H1 (cell line): ENCODE data around the gene SPINK9. TPM values are rescaled to one million over a fixed set of nuclear protein-coding genes. Genes with fewer than 3 reads are reported as not detected.

ENCODE experiments used
- CTCF ChIA-PET: fragments of 300-600 bp; sonication (Branson Sonifier 250); formaldehyde crosslinking; loops from one replicate; lab custom pipeline; 2021; ENCODE audit not compliant: partially characterized antibody; lab: Charles Lee
- POLR2A ChIA-PET: fragments of 300-600 bp; sonication (Branson Sonifier 250); formaldehyde crosslinking; loops from one replicate; lab custom pipeline; 2021; ENCODE audit warnings: inconsistent platforms; ENCODE audit not compliant: partially characterized antibody; lab: Charles Lee
- DNase-seq, 2 experiments: peaks; one replicate each; pipeline versions ENCODE4 v3.0.0 to v3.0.0-alpha.2; 2010 to 2022; ENCODE audit warnings: low spot score in 2 of 2, low read depth in 1 of 2, mixed read lengths in 1 of 2
- FAIRE-seq: peaks from 2 replicates; lab custom pipeline; 2011; peaks lifted over from hg19 to GRCh38; lab: Jason Lieb, UNC
- H2AFZ ChIP-seq: 2 replicates; pipeline ENCODE4 v1.8.1; 2012; ENCODE audit warnings: low read length, inconsistent platforms
- H2AK5ac ChIP-seq: 2 replicates; pipeline ENCODE4 v1.6.1; 2013; ENCODE audit warnings: low read depth, low read length
- H2BK120ac ChIP-seq: replicated peaks from 2 replicates; pipeline ENCODE3; 2013; ENCODE audit warnings: low read depth, low read length, inconsistent platforms
- H2BK12ac ChIP-seq: 2 replicates; pipeline ENCODE4 v1.6.1; 2013; ENCODE audit warnings: low read depth, low read length
- H2BK15ac ChIP-seq: 2 replicates; pipeline ENCODE4 v1.6.1; 2013; ENCODE audit warnings: low read length
- H2BK20ac ChIP-seq: 2 replicates; pipeline ENCODE4 v1.6.1; 2013; ENCODE audit warnings: low read length
- H2BK5ac ChIP-seq: 2 replicates; pipeline ENCODE4 v1.6.1; 2013; ENCODE audit warnings: low read depth, low read length
- H3K14ac ChIP-seq: 2 replicates; pipeline ENCODE4 v1.6.1; 2013; ENCODE audit warnings: inconsistent platforms; ENCODE audit not compliant: insufficient read length
- H3K18ac ChIP-seq: 2 replicates; pipeline ENCODE4 v1.6.1; 2013; ENCODE audit warnings: low read length; ENCODE audit errors: extremely low read depth
- H3K23ac ChIP-seq: 2 replicates; pipeline ENCODE4 v1.6.1; 2013; ENCODE audit warnings: inconsistent platforms; ENCODE audit not compliant: insufficient read length
- H3K23me2 ChIP-seq: 2 replicates; pipeline ENCODE4 v1.6.1; 2013; ENCODE audit warnings: low read depth, low read length
- H3K27ac ChIP-seq: 2 replicates; pipeline ENCODE4 v1.6.1; 2011; ENCODE audit warnings: low read depth, low read length, inconsistent platforms
- H3K27me3 ChIP-seq, 4 experiments: replicated peaks in 1 of 4; 1 replicate in 1 of 4; 2 replicates in 3 of 4; pipeline versions ENCODE4 v1.6.1 to v1.8.1; 2011 to 2013; ENCODE audit warnings: low read length in 3 of 4, mild to moderate bottlenecking in 3 of 4, inconsistent platforms in 2 of 4, mixed read lengths in 2 of 4, moderate library complexity in 1 of 4; ENCODE audit not compliant: control insufficient read depth in 3 of 4, insufficient read depth in 3 of 4; ENCODE audit errors: extremely low read depth in 1 of 4
- H3K36me3 ChIP-seq, 4 experiments: 2 replicates each; pipeline versions ENCODE4 v1.6.1 to v1.8.1; 2011 to 2013; ENCODE audit warnings: mild to moderate bottlenecking in 4 of 4, low read length in 3 of 4, moderate library complexity in 2 of 4, control low read depth in 1 of 4, inconsistent platforms in 1 of 4; ENCODE audit not compliant: insufficient read depth in 4 of 4, control insufficient read depth in 2 of 4
- H3K4ac ChIP-seq: replicated peaks from 2 replicates; pipeline ENCODE3; 2013; ENCODE audit warnings: low read length, low read depth, mixed read lengths, inconsistent platforms; ENCODE audit not compliant: insufficient read length
- H3K4me1 ChIP-seq, 4 experiments: replicated peaks in 1 of 4; 1 replicate in 1 of 4; 2 replicates in 3 of 4; pipeline versions ENCODE4 v1.6.1 to v1.8.1; 2011 to 2013; ENCODE audit warnings: low read length in 3 of 4, inconsistent platforms in 2 of 4, mixed read lengths in 1 of 4; ENCODE audit not compliant: insufficient read depth in 4 of 4, control insufficient read depth in 3 of 4
- H3K4me2 ChIP-seq, 2 experiments: 2 replicates each; pipeline versions ENCODE4 v1.6.1 to v1.8.1; 2011 to 2013; ENCODE audit warnings: low read depth in 2 of 2, low read length in 2 of 2, control low read depth in 1 of 2, inconsistent platforms in 1 of 2, mild to moderate bottlenecking in 1 of 2; ENCODE audit not compliant: insufficient read depth in 1 of 2
- H3K4me3 ChIP-seq, 4 experiments: fragments of 200-600, 300-600 bp in 1 of 4; sonication (generic), shearing (Covaris generic), sonication (Bioruptor Twin) in 1 of 4; 2 replicates each; pipeline versions ENCODE4 v1.5.1 to v1.8.1; 2011 to 2016; ENCODE audit warnings: low read length in 4 of 4, low read depth in 3 of 4, control low read depth in 2 of 4, inconsistent platforms in 2 of 4, mild to moderate bottlenecking in 2 of 4, mixed read lengths in 1 of 4, moderate library complexity in 1 of 4; ENCODE audit not compliant: insufficient read depth in 2 of 4; ENCODE audit errors: extremely low read depth in 1 of 4
- H3K56ac ChIP-seq: replicated peaks from 2 replicates; pipeline ENCODE3; 2013; ENCODE audit warnings: low read depth, mild to moderate bottlenecking, mixed read lengths, low read length, inconsistent platforms; ENCODE audit not compliant: insufficient read length
- H3K79me1 ChIP-seq: 2 replicates; pipeline ENCODE4 v1.6.1; 2013; ENCODE audit warnings: low read depth, low read length, control low read depth
- H3K79me2 ChIP-seq, 2 experiments: 2 replicates each; pipeline versions ENCODE4 v1.6.1 to v1.8.1; 2012 to 2013; ENCODE audit warnings: low read length in 2 of 2, mild to moderate bottlenecking in 2 of 2, inconsistent platforms in 1 of 2; ENCODE audit not compliant: insufficient read depth in 2 of 2, control insufficient read depth in 1 of 2
- H3K9ac ChIP-seq, 4 experiments: replicated peaks in 1 of 4; 1 replicate in 1 of 4; 2 replicates in 3 of 4; pipeline versions ENCODE4 v1.6.1 to v1.8.1; 2011 to 2013; ENCODE audit warnings: low read depth in 3 of 4, low read length in 3 of 4, control low read depth in 2 of 4, mild to moderate bottlenecking in 2 of 4, moderate library complexity in 2 of 4, inconsistent platforms in 1 of 4; ENCODE audit errors: extremely low read depth in 1 of 4
- H3K9me3 ChIP-seq, 2 experiments: 2 replicates each; pipeline versions ENCODE4 v1.6.1 to v1.8.1; 2012 to 2013; ENCODE audit warnings: mild to moderate bottlenecking in 2 of 2, moderate library complexity in 2 of 2, control low read depth in 1 of 2, inconsistent platforms in 1 of 2, low read depth in 1 of 2, low read length in 1 of 2, mixed read lengths in 1 of 2; ENCODE audit not compliant: insufficient read depth in 2 of 2
- H4K20me1 ChIP-seq, 2 experiments: replicated peaks in 1 of 2; 2 replicates each; pipeline versions ENCODE3 to v1.8.1; 2011 to 2013; ENCODE audit warnings: inconsistent platforms in 2 of 2, low read length in 2 of 2, mild to moderate bottlenecking in 1 of 2; ENCODE audit not compliant: insufficient read depth in 2 of 2, control insufficient read depth in 1 of 2
- H4K5ac ChIP-seq: 2 replicates; pipeline ENCODE4 v1.6.1; 2013; ENCODE audit warnings: low read length, low read depth, mixed read lengths, inconsistent platforms; ENCODE audit not compliant: insufficient read length
- H4K8ac ChIP-seq: 2 replicates; pipeline ENCODE4 v1.8.0; 2013; ENCODE audit warnings: mild to moderate bottlenecking, moderate library complexity, low read length, inconsistent platforms; ENCODE audit not compliant: insufficient read depth; ENCODE audit errors: extremely low read depth
- H4K91ac ChIP-seq: replicated peaks from 2 replicates; pipeline ENCODE3; 2013; ENCODE audit warnings: low read length, mixed read lengths, inconsistent platforms; ENCODE audit not compliant: insufficient read length
- CHD1 ChIP-seq: IDR thresholded peaks from 2 replicates; pipeline ENCODE4 v1.6.1; 2012; ENCODE audit warnings: low read depth, low read length, improper control_type of control experiment
- CREB1 ChIP-seq: IDR thresholded peaks from 2 replicates; pipeline ENCODE4 v1.6.1; 2012; ENCODE audit warnings: inconsistent platforms
- EP300 ChIP-seq, 2 experiments: IDR thresholded peaks; 1 replicate in 1 of 2; 2 replicates in 1 of 2; pipeline ENCODE4 v1.6.1; 2011 to 2012; ENCODE audit warnings: low read depth in 2 of 2, low read length in 2 of 2, mild to moderate bottlenecking in 2 of 2, borderline replicate concordance in 1 of 2, inconsistent platforms in 1 of 2, moderate library complexity in 1 of 2
- JUN ChIP-seq: IDR thresholded peaks from 2 replicates; pipeline ENCODE4 v1.6.1; 2011; ENCODE audit warnings: low read depth, mild to moderate bottlenecking, improper control_type of control experiment, low read length
- JUND ChIP-seq: IDR thresholded peaks from 2 replicates; pipeline ENCODE4 v1.6.1; 2011; ENCODE audit warnings: mild to moderate bottlenecking, improper control_type of control experiment, low read length
- NRF1 ChIP-seq: IDR thresholded peaks from 2 replicates; pipeline ENCODE4 v1.6.1; 2011; ENCODE audit warnings: mild to moderate bottlenecking, low read depth, low read length, improper control_type of control experiment
- RBBP5 ChIP-seq: IDR thresholded peaks from 2 replicates; pipeline ENCODE4 v1.7.1; 2012; ENCODE audit warnings: low read depth, mild to moderate bottlenecking, inconsistent platforms, low read length, moderate library complexity, borderline replicate concordance
- RNF2 ChIP-seq: fragments of 200-900, 300-1000 bp; sonication (generic); IDR thresholded peaks from 2 replicates; pipeline ENCODE4 v1.7.1; 2016; ENCODE audit warnings: borderline replicate concordance, low read depth, mild to moderate bottlenecking, antibody characterized with exemption, low read length; ENCODE audit not compliant: poor library complexity, severe bottlenecking; ENCODE audit errors: missing control alignments
- SIX5 ChIP-seq: IDR thresholded peaks from 2 replicates; pipeline ENCODE4 v1.6.1; 2011; ENCODE audit warnings: mild to moderate bottlenecking, low read depth, low read length
- SP1 ChIP-seq: IDR thresholded peaks from 2 replicates; pipeline ENCODE4 v1.6.1; 2011; ENCODE audit warnings: low read depth, low read length
- TAF1 ChIP-seq: IDR thresholded peaks from 2 replicates; pipeline ENCODE4 v1.6.1; 2011; ENCODE audit warnings: mild to moderate bottlenecking, low read depth, low read length
- TBP ChIP-seq: IDR thresholded peaks from 2 replicates; pipeline ENCODE4 v1.6.1; 2011; ENCODE audit warnings: low read depth, low read length, improper control_type of control experiment
- TEAD4 ChIP-seq: IDR thresholded peaks from 2 replicates; pipeline ENCODE4 v1.6.1; 2012; ENCODE audit warnings: low read depth, low read length, inconsistent platforms, mixed read lengths
- YY1 ChIP-seq: IDR thresholded peaks from 2 replicates; pipeline ENCODE4 v1.6.1; 2011; ENCODE audit warnings: low read depth, mild to moderate bottlenecking, low read length
- ZNF274 ChIP-seq: IDR thresholded peaks from 2 replicates; pipeline ENCODE4 v1.7.0; 2012; ENCODE audit warnings: low read length, borderline replicate concordance; ENCODE audit errors: extremely low read depth
- WGBS, 2 experiments: shearing (Covaris generic) in 1 of 2; methylation state at CpG; one replicate each; pipeline versions ENCODE4 v1.1.6 to v1.1.7; 2013 to 2015; ENCODE audit warnings: low lambda C conversion rate in 2 of 2, mixed read lengths in 2 of 2, inconsistent platforms in 1 of 2, low coverage in 1 of 2, missing lambda C conversion rate in 1 of 2; ENCODE audit not compliant: insufficient replicate concordance in 2 of 2, insufficient coverage in 1 of 2, insufficient read length in 1 of 2; ENCODE audit errors: extremely low coverage in 1 of 2, missing lambda C conversion rate in 1 of 2; 5-methylcytosine and 5-hydroxymethylcytosine counted together
- polyA plus RNA-seq, 7 experiments: library from polyadenylated mRNA; depleted of rRNA in 3 of 7; stranded (reverse) in 5 of 7; unstranded in 2 of 7; fragments of >200 nt in 5 of 7; fragments of 200-250 nt in 2 of 7; gene quantifications; 1 replicate in 5 of 7; 2 replicates in 1 of 7; 4 replicates in 1 of 7; pipeline versions ENCODE4 v1.2.1 to v1.2.3, GENCODE V29; 2011 to 2013; ENCODE audit warnings: missing spikeins in 2 of 7, mixed read lengths in 2 of 7
- total RNA-seq: library from RNA; stranded (reverse); fragmentation: NEBNext Ultra II Directional; extraction: Animal tissue kit (Norgen Biotek cat#: 25700); gene quantifications from 2 replicates; pipeline ENCODE4 v1.2.1, GENCODE V29; 2021

The SPINK9 gene
- total and polyA plus RNA-seq, 2 of the 8 experiments (the other 6 are each of a cell fraction or from before 2014, with no cell fraction given): not detected

DNA sequence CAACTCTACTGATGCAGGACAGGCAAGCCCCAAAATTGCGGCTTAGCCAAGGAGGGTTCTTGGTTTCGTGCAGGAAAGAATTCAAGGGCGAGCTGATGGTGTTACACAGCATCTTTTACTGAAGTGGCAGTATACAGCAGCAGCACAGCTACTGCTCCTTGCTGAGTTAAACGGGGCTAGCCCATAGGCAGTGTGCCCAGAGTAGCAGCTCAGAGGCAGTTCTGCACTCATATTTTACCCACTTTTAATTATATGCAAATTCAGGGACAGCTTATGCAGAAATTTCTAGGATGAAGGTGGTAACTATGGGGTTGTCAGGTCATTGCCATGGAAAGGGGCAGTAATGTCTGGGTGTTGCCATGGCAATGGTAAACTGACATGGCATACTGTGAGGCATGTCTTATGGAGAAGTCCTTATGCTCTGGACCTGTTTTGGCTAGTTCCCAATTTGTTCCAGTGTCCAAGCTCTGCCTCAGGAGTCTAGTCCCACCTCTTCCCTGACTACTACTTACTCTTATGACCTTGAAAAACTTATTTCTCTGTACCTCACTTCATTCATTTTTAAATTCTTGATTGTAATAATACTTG lies 2.0 kb upstream of the SPINK9 start:
- ChIA-PET POLR2A (no interaction called here), CTCF (no interaction called here)
- H3K4me1 ChIP-seq: no peaks in the 10 kb centered on the region
- no peaks in the 10 kb centered on the region for H3K79me1 ChIP-seq
- H3K36me3 ChIP-seq: no peaks in the 10 kb centered on the region
- 78% methylated on average over 4 of the region's 4 CpGs; no CpG with 5 or more reads in 1 of the 2 experiments for WGBS, 2 experiments
- no peak overlapping the region for H3K4me3 ChIP-seq
- FAIRE-seq (no peak), DNase-seq (no peak)
- no peak overlapping the region for H2BK12ac ChIP-seq
- H3K4ac ChIP-seq: no peak overlapping the region
- H2AFZ ChIP-seq: no peak overlapping the region
- H3K4me2 ChIP-seq: no peak overlapping the region
- H3K56ac ChIP-seq: no peak overlapping the region
- no peak overlapping the region for H2BK5ac ChIP-seq
- no peak overlapping the region for H4K8ac ChIP-seq
- no peak overlapping the region for H3K18ac ChIP-seq
- H3K14ac ChIP-seq: no peak overlapping the region
- no peak overlapping the region for H2AK5ac ChIP-seq
- no peaks in the 10 kb centered on the region for H3K23me2 ChIP-seq
- H4K5ac ChIP-seq: no peak overlapping the region
- H2BK20ac ChIP-seq: no peak overlapping the region
- peaks cover 4 to 5% of the 10 kb centered on the region in 2 experiments; a peak in 3 of 4 replicates for H3K9me3 ChIP-seq
- no peak overlapping the region for H2BK15ac ChIP-seq
- H2BK120ac ChIP-seq: no peak overlapping the region
- H3K79me2 ChIP-seq: no peaks in the 10 kb centered on the region
- H3K23ac ChIP-seq: no peak overlapping the region
- no peak overlapping the region for H3K27ac ChIP-seq
- no peaks in the 10 kb centered on the region for H3K27me3 ChIP-seq
- H3K9ac ChIP-seq: no peak overlapping the region
- H4K20me1 ChIP-seq: no peaks in the 10 kb centered on the region
- H4K91ac ChIP-seq: no peak overlapping the region
- TF ChIP-seq ZNF274 (no peak), TEAD4 (no peak), JUND (no peak), RBBP5 (no peak), TAF1 (no peak), NRF1 (no peak), SP1 (no peak), TBP (no peak), CHD1 (no peak), EP300 (IDR thresholded peaks at IDR 0.05; ENCODE audit: borderline replicate concordance in 1 of 2, low read depth in 2 of 2, low read length in 2 of 2) (no peak), CREB1 (no peak), JUN (no peak), SIX5 (no peak), YY1 (no peak), RNF2 (no peak)
